ENCODE data around the gene MMP24OS. TPM values are rescaled to one million over a fixed set of nuclear protein-coding genes. Genes with fewer than 3 reads are reported as not detected.

The MMP24OS gene
- total and polyA plus RNA-seq, 4 donors: 5.2 to 16.0 (median 10.3) TPM

DNA sequence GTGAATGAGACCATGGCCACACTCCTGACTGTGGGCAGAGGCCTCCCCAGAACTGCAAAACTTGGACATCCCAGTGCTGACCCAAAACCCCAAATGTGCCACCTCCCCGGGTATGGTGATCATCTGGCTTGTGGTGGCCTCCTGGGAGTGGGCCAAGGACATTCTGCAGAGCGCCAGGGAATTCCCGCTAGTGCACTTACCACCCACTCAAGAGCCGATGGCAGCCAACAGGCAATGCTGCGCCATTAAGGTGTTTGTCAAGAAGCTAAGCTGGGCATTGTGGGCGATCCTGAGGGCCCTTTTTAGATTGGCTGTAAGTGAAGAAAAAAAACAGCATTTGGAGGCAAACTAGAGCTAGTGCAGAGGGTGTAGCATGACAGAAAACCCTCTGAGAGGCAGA lies 42.0 kb downstream of the MMP24OS start:
- no peak overlapping the region for H3K9ac ChIP-seq (ENCODE audit: low read depth in 1 of 2, low read length in 2 of 2)
- no peaks in the 10 kb centered on the region for H3K4me1 ChIP-seq (ENCODE audit: control insufficient read depth in 4 of 4, insufficient read depth in 4 of 4, low read length in 3 of 4)
- no peaks in the 10 kb centered on the region for H3K9me3 ChIP-seq (ENCODE audit: control insufficient read depth in 4 of 4, low read length in 3 of 4)
- H3K36me3 ChIP-seq (ENCODE audit: control insufficient read depth in 4 of 4, insufficient read depth in 3 of 4, low read depth in 1 of 4, low read length in 3 of 4): peaks cover 0 to 3% (median 0%) of the 10 kb centered on the region in 4 donors
- 96% methylated on average over 6 of the region's 6 CpGs for WGBS
- no peak overlapping the region for H3K4me3 ChIP-seq (ENCODE audit: low read depth in 1 of 3, low read length in 3 of 3)
- no peak for TF ChIP-seq NR2F2 (IDR thresholded peaks at IDR 0.05)
- no peak for TF ChIP-seq HNF4G (IDR thresholded peaks at IDR 0.05)
- no peak for TF ChIP-seq TAF1 (conservative IDR thresholded peaks at IDR 0.05)
- TF ChIP-seq FOXA2 (IDR thresholded peaks at IDR 0.05): no peak
- no peak for TF ChIP-seq RAD21 (IDR thresholded peaks at IDR 0.05)
- no peak for TF ChIP-seq GABPA (IDR thresholded peaks at IDR 0.05 in 1 of 2, conservative IDR thresholded peaks at IDR 0.05 in 1 of 2)
- no peak for TF ChIP-seq RXRA (IDR thresholded peaks at IDR 0.05)
- TF ChIP-seq, protein P1, sequence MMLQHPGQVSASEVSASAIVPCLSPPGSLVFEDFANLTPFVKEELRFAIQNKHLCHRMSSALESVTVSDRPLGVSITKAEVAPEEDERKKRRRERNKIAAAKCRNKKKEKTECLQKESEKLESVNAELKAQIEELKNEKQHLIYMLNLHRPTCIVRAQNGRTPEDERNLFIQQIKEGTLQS (IDR thresholded peaks at IDR 0.05): no peak
- no peak for TF ChIP-seq MAX (IDR thresholded peaks at IDR 0.05)
- no peak for TF ChIP-seq CTCF (IDR thresholded peaks at IDR 0.05; ENCODE audit: low read depth, low read length, missing input control)
- no peak for TF ChIP-seq JUND (IDR thresholded peaks at IDR 0.05)
- no peak for TF ChIP-seq YY1 (IDR thresholded peaks at IDR 0.05)
- no peak for TF ChIP-seq HNF4A (conservative IDR thresholded peaks at IDR 0.05)
- TF ChIP-seq SP1 (IDR thresholded peaks at IDR 0.05): no peak
- no peak for TF ChIP-seq REST (IDR thresholded peaks at IDR 0.05)
- TF ChIP-seq FOXA1 (IDR thresholded peaks at IDR 0.05): no peak
- no peak for TF ChIP-seq ZBTB33 (IDR thresholded peaks at IDR 0.05)
- no peak for TF ChIP-seq EGR1 (IDR thresholded peaks at IDR 0.05; ENCODE audit: low read depth in 2 of 2)
- no peak for DNase-seq (ENCODE audit: low spot score)
- no peaks in the 10 kb centered on the region for H3K27me3 ChIP-seq (ENCODE audit: control insufficient read depth in 4 of 4, insufficient read depth in 4 of 4, low read length in 3 of 4)
- H3K27ac ChIP-seq (ENCODE audit: low read depth in 1 of 2, low read length in 2 of 2): no peak overlapping the region
